Measurements from ENCODE around the gene NPAS1. TPM values are rescaled to one million over a fixed set of nuclear protein-coding genes. Genes with fewer than 3 reads are reported as not detected.

Gene NPAS1
- total and polyA plus RNA-seq, 2 of the 8 experiments (the other 6 are each of a cell fraction or from before 2014, with no cell fraction given), result 9.9 to 13.9 TPM

GRCh38 chr19:47002853-47003610 is 16.6 kb upstream of the NPAS1 start:
- Histone ChIP-seq H2BK20ac (ENCODE audit: low read length) (no peak overlapping the region), H3K4ac (replicated peaks; ENCODE audit: insufficient read length, low read depth, low read length) (no peak overlapping the region), H3K23me2 (ENCODE audit: low read depth, low read length) (no peaks in the 10 kb centered on the region), H2BK15ac (ENCODE audit: low read length) (no peak overlapping the region), H3K4me1 (replicated peaks in 1 of 4; ENCODE audit: control insufficient read depth in 3 of 4, insufficient read depth in 4 of 4, low read length in 3 of 4) (peaks cover 0 to 5% (median 0%) of the 10 kb centered on the region in 4 experiments; a peak in 2 of 7 replicates), H3K23ac (ENCODE audit: insufficient read length) (no peak overlapping the region), H3K18ac (ENCODE audit: extremely low read depth, low read length) (no peak overlapping the region), H4K20me1 (replicated peaks in 1 of 2; ENCODE audit: control insufficient read depth in 1 of 2, insufficient read depth in 2 of 2, low read length in 2 of 2) (peaks cover 0 to 8% of the 10 kb centered on the region in 2 experiments), H3K14ac (ENCODE audit: insufficient read length) (no peak overlapping the region), H3K79me2 (ENCODE audit: control insufficient read depth in 1 of 2, insufficient read depth in 2 of 2, low read length in 2 of 2) (no peaks in the 10 kb centered on the region), H3K9me3 (ENCODE audit: insufficient read depth in 2 of 2, low read depth in 1 of 2, low read length in 1 of 2) (no peaks in the 10 kb centered on the region), H2AFZ (ENCODE audit: low read length) (no peak overlapping the region), H4K91ac (replicated peaks; ENCODE audit: insufficient read length, low read length) (no peak overlapping the region), H3K79me1 (ENCODE audit: low read depth, low read length) (peaks cover 2% of the 10 kb centered on the region; the same call in 1 of the 2 replicates), H2BK12ac (ENCODE audit: low read depth, low read length) (no peak overlapping the region), H4K8ac (ENCODE audit: extremely low read depth, insufficient read depth, low read length) (peak overlapping the region; percentile 87), H3K4me2 (ENCODE audit: insufficient read depth in 1 of 2, low read depth in 2 of 2, low read length in 2 of 2) (no peak overlapping the region), H3K56ac (replicated peaks; ENCODE audit: insufficient read length, low read depth, low read length) (no peak overlapping the region), H3K27ac (ENCODE audit: low read depth, low read length) (no peak overlapping the region), H3K4me3 (ENCODE audit: extremely low read depth in 1 of 4, insufficient read depth in 2 of 4, low read depth in 3 of 4, low read length in 4 of 4) (no peak overlapping the region), H4K5ac (ENCODE audit: insufficient read length, low read depth, low read length) (no peak overlapping the region), H3K9ac (replicated peaks in 1 of 4; ENCODE audit: extremely low read depth in 1 of 4, low read depth in 3 of 4, low read length in 3 of 4) (no peak overlapping the region; a peak in 1 of 7 replicates), H3K27me3 (replicated peaks in 1 of 4; ENCODE audit: control insufficient read depth in 3 of 4, extremely low read depth in 1 of 4, insufficient read depth in 3 of 4, low read length in 3 of 4) (no peaks in the 10 kb centered on the region), H3K36me3 (ENCODE audit: control insufficient read depth in 2 of 4, insufficient read depth in 4 of 4, low read length in 3 of 4) (peaks cover 2 to 18% (median 13%) of the 10 kb centered on the region in 4 experiments; a peak in 5 of 8 replicates), H2AK5ac (ENCODE audit: low read depth, low read length) (no peak overlapping the region), H2BK5ac (ENCODE audit: low read depth, low read length) (0 out of 2 replicates have a peak overlapping the region, but pooled peaks have one; percentile 35), H2BK120ac (replicated peaks; ENCODE audit: low read depth, low read length) (no peak overlapping the region)
- no peak for FAIRE-seq
- DNase-seq (ENCODE audit: low read depth in 1 of 2, low spot score in 2 of 2), result no peak
- ChIA-PET CTCF (ENCODE audit: partially characterized antibody) (interaction anchor here (0.6 to 6.1 kb wide), 13 partner anchors 9 to 373 kb away, joined by 3 to 43 read pairs (median 4); partner anchors contain the start of gene NPAS1), POLR2A (ENCODE audit: partially characterized antibody) (interaction anchor here (0.7 to 1.5 kb wide), 4 partner anchors 12 to 214 kb away, joined by 3 to 4 read pairs (median 4); partner anchors contain the start of gene SLC1A5)
- 94% methylated on average over 26 of the region's 26 CpGs; no CpG with 5 or more reads in 1 of the 2 experiments for WGBS, 2 experiments (ENCODE audit: extremely low coverage in 1 of 2, insufficient coverage in 1 of 2, insufficient read length in 1 of 2, insufficient replicate concordance in 2 of 2, low coverage in 1 of 2, low lambda C conversion rate in 2 of 2, missing lambda C conversion rate in 1 of 2)
- TF ChIP-seq RBBP5 (IDR thresholded peaks at IDR 0.05; ENCODE audit: borderline replicate concordance, low read depth, low read length) (no peak), KDM4A (IDR thresholded peaks at IDR 0.05; ENCODE audit: low read depth, low read length, severe bottlenecking) (no peak), CREB1 (IDR thresholded peaks at IDR 0.05) (no peak), PHF8 (conservative IDR thresholded peaks at IDR 0.05; ENCODE audit: low read depth, low read length) (no peak), ZNF274 (IDR thresholded peaks at IDR 0.05; ENCODE audit: borderline replicate concordance, extremely low read depth, low read length) (no peak), USF2 (IDR thresholded peaks at IDR 0.05; ENCODE audit: low read length) (no peak), CTCF (IDR thresholded peaks at IDR 0.05; ENCODE audit: control extremely low read depth in 1 of 3, insufficient read depth in 1 of 3, low read depth in 1 of 3, low read length in 3 of 3) (no peak), SIX5 (IDR thresholded peaks at IDR 0.05; ENCODE audit: low read depth, low read length) (no peak)
